Sciatic nerve (tissue), 2 donors: ENCODE results near the gene TTC23. TPM values are rescaled to one million over a fixed set of nuclear protein-coding genes. Genes with fewer than 3 reads are reported as not detected.

Source experiments
- ATAC-seq: fragments of 200-7000 bp; cut with Tn5 transposase; one replicate; pipeline ENCODE4 v1.9.1; 2020; ENCODE audit warnings: mild to moderate bottlenecking, moderate library complexity
- DNase-seq: peaks from one replicate; pipeline ENCODE4 v3.0.0-alpha.2; 2020; ENCODE audit warnings: low spot score
- intact Hi-C: fragments of 100-400 bp; cut with DNase I; formaldehyde crosslinking; loops from one replicate; pipeline ENCODE4 v1.14.2; 2022
- total RNA-seq: library from RNA; stranded (reverse); fragmentation: NEBNext Ultra II Directional; extraction: Animal tissue kit (Norgen Biotek cat#: 25700); gene quantifications from one replicate; pipeline ENCODE4 v1.2.1, GENCODE V29; 2021
- donor health status: DM: no; HTN: no; CAD: no.
- donor health status: DM: no; HTN: no; CAD: no.

TTC23 gene
- total RNA-seq, 1 donor from 2014 or later = 26.7 TPM

GRCh38 chr15:99146661-99147060, 102.7 kb downstream of the TTC23 start:
- ATAC-seq (no peak), DNase-seq (no peak)
- intact Hi-C loops = no loop called here

GRCh38 chr15:99145778-99146177, 103.6 kb downstream of the TTC23 start:
- intact Hi-C loops = no loop called here
- no peak for DNase-seq
- no peak for ATAC-seq

GRCh38 chr15:99145005-99145404, 104.4 kb downstream of the TTC23 start:
- ATAC-seq = no peak
- DNase-seq = no peak
- intact Hi-C loops = no loop called here

DNA sequence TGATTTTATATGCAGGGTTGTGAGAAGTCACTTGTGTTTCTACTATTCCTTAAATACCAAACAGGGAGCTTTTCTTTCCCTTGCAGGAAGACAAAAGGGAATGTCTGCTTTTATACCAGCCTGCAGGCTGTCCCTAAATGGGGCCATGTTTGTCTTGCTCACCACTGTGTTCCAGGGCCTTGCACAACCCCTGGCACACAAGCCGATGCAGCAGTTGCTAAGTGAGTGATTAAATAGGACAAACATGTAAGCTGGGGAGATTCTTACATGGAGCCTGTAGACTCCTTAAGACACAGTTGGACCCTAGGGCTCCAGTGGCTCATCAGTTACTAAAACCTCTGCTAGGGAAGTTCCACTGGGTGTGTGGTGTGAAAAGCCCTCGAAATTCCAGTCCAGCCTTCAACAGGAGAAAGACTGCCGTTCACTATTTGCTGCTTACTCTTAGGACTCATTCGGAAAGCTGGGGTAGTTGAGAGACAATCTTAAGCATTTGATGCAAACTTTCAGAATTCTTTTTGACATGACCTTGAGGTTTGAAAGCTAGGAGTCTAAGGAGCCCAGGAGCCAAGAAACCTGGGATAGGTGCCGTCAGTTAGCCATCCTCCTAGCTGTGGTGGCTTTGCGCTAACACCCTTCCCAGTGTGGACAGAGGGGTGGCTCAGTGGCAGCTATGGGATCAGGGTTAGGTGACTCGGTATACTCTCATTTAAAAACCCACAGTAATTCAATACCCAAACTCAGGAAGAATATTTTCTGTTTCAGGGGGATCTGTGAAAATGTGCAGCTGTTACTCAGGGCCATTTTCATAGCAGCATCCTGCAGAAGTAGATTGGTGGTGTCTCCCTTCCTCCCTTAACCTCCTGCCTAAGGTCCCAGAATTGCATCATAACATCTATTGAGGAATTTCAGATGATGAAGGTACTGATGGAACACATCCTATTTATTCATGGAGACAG, 105.4 kb downstream of the TTC23 start:
- ATAC-seq = peak; percentile 95
- DNase-seq = no peak
- intact Hi-C loops = no loop called here

DNA sequence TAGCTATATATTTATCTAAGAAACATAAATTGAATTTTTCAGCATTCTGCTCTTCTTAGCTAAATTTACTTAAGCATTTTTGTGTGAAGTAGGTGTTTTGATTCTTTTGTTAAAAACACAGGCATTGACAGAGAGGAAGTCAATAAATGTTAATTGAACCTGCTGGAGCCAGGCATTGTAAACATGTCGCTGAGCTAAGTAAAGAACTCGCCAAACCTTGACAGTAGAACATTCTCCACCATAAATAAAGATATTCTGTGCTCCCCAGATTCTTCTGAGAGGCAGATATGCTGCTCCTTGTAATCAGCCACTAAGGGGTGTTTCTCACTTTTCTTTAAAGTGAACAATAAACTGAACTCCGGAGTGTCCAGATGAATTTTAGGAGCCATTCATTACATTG, 106.1 kb downstream of the TTC23 start:
- ATAC-seq = no peak
- no peak for DNase-seq
- intact Hi-C loops = no loop called here

DNA sequence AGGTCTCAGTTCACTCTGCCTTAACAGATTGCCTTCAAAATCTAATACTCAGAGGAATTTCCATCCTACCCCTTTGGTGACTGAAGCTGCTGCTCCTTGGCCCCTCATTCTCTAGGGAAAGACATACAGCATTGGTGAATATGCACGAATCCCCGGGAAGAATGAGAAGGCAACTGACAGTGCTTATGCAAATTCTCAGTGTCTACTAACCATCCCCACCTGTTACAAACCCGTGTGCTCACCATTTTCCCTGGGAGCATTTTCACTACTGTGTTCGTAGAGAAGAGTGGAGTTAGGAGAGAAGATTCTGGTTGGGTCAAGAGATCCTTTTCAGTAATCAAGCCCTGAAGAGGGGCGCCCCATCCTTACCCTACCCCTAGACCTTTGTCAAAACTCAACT, 106.8 kb downstream of the TTC23 start:
- DNase-seq (no peak), ATAC-seq (no peak)
- intact Hi-C loops = no loop called here

DNA sequence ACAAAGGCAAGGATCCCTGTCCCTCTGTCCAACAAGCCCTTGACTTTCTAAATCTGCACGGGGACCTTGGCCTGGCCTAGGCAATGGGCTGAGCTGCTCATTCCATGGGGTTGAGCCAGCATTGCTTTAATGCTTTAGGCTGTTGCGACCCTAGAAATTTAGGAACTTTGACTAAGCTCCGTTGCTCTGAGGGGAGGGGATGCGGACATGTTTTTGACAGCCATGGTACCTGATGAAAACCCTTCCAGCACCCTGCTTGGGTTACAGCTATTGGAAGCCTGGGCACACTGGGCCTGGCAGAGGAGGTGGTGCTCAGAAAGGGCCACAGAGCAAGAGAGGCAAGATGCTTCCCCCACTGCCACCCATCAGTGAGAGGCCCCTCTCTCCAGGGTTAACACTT, 107.4 kb downstream of the TTC23 start:
- intact Hi-C loops = no loop called here
- ATAC-seq (no peak), DNase-seq (no peak)

DNA sequence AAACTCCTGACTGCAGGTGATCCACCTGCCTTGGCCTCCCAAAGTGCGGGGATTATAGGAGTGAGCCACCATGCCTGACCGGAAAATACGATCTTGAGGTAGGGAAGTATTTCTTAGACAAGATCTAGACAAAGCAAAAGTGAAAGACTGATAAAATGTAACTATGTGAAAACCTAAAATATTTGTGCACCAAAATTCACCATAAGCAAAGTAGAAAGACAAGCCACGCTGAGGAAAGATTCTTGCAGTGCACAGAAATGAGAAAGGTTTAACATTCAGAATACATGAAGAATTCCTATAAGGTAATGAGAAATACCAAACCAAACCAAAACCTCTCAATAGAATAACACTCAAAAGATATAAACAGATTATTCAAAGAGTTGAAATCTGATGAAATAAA, 108.8 kb downstream of the TTC23 start:
- DNase-seq (no peak), ATAC-seq (no peak)
- intact Hi-C loops = no loop called here

DNA sequence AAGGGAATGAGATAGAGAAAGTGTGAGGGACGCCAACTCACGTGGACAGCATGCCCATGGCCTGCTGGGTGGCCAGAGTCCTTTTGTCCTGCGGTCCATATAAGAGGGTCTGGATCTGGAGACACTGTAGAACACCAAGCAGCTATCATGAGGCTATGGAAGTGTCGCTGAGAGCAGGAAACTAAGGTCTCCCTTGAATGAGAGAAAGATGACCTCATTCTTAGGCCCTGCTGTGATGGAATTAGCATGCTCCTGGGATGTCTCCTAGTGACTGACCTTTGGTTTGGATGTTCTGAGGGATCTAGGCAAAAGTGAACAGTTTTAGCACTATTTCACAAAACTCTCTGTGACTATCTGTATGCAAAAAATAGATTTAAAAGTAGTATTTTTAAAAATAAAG, 110.1 kb downstream of the TTC23 start:
- DNase-seq = no peak
- peak; percentile 72 for ATAC-seq
- intact Hi-C loops = no loop called here

DNA sequence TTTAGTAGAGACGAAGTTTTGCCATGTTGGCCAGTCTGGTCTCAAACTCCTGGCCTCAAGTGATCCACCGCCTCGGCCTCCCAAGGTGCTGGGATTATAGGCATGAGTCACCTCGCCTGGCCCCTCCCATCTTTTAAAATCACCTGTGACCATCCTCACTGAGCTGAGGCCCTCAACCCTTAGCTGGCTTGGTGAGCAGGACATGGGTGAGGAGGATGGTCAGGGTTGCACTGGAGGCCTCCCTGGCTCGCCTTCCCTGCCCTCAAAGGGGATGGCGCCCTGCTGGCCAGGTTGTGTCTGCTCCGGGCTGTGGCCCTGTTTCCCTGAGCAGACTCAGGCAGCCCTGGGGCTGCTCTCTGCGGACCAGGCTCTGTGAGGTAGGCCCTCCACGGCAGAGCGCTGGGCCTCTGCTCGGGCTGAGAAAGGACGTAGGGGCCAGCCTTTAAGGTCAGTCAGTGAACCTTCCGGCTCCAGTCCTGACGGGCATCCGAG, 110.8 kb downstream of the TTC23 start:
- intact Hi-C loops = no loop called here
- ATAC-seq (no peak), DNase-seq (no peak)

DNA sequence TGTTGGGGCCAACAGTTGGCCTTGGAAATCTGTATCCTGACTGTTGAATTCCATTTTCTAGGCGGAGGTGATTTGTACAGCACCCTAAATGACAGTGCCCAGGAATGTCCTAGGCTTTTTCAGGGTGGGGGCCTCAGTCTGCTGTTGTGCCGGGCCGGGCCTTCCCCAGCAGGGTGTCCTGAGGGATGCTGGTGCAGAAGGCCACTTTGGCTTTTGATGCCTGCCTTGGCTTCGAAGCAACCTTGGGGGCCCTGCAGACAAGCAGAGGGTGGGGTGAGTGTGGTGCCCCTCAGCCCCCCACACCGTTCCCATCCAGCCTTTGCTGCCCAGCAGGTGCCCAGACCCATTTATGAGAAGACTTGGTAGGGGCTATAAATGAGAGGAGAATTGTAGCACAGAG, 111.5 kb downstream of the TTC23 start:
- ATAC-seq (no peak), DNase-seq (no peak)
- intact Hi-C loops = no loop called here

DNA sequence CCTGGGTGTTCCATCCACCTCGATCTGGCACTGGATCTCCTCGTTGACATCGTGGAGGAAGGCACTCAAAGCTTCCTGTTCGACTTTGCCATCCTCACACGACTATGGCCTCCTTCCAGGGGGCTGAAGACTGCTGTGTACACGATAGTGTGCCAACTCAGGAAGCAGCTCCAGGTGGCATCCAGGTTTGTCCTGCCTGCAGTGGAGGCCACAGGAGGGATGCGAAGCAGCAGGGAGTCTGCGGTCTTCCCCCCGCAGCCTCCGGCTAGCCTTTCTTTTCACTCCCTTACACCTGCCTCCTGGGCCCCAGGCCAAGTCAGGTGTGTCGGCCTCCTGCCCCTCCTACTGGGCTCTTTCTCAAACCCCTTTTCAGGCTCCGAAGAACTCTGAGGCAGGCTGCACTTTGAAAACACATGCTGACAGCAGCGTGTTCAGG, 112.3 kb downstream of the TTC23 start:
- ATAC-seq = no peak
- intact Hi-C loops = no loop called here
- no peak for DNase-seq

- ATAC-seq (no peak), DNase-seq (no peak)
- intact Hi-C loops = no loop called here
Measured at GRCh38 chr15:99135194-99135593, 114.2 kb downstream of the TTC23 start.

- DNase-seq (no peak), ATAC-seq (no peak)
- intact Hi-C loops = no loop called here
Measured at GRCh38 chr15:99134317-99134821, 115.0 kb downstream of the TTC23 start.

GRCh38 chr15:99132634-99133287, 116.6 kb downstream of the TTC23 start:
- ATAC-seq (no peak), DNase-seq (no peak)
- intact Hi-C loops = no loop called here

GRCh38 chr15:99132122-99132521, 117.3 kb downstream of the TTC23 start:
- intact Hi-C loops = no loop called here
- DNase-seq (no peak), ATAC-seq (no peak)

GRCh38 chr15:99131441-99132023, 117.8 kb downstream of the TTC23 start:
- intact Hi-C loops = no loop called here
- ATAC-seq (peak; percentile 27), DNase-seq (no peak)

- ATAC-seq (no peak), DNase-seq (no peak)
- intact Hi-C loops = no loop called here
Measured at GRCh38 chr15:99130765-99131440, 118.5 kb downstream of the TTC23 start.

DNA sequence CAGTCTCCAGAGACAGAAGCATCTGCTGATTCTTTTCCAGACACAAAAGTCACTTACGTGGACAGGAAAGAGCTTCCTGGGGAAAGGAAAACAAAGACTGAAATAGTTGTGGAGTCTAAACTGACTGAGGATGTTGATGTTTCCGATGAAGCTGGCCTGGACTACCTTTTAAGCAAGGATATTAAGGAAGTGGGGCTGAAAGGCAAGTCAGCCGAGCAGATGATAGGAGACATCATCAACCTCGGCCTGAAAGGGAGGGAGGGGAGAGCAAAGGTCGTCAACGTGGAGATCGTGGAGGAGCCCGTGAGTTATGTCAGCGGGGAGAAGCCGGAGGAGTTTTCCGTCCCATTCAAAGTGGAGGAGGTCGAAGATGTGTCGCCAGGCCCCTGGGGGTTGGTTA, 119.1 kb downstream of the TTC23 start:
- intact Hi-C loops = no loop called here
- ATAC-seq = no peak
- DNase-seq = no peak
